RPMI8226 (cell line): Measurements from ENCODE around the gene CXCL13.
"Not testable (repeated sequence)": the region's sequence is repeated elsewhere in the genome, so short reads cannot be mapped to it uniquely, and the experiment has no call there.

Source experiments
- DNase-seq: peaks from one replicate; pipeline ENCODE4 v3.0.0-alpha.2; 2015

Gene CXCL13, protein sequence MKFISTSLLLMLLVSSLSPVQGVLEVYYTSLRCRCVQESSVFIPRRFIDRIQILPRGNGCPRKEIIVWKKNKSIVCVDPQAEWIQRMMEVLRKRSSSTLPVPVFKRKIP

GRCh38 chr4:77605210-77605902 lies at the start of gene CXCL13:
CXCL13 (plus strand) TSS chr4:77605820; CDS start chr4:77605866, 46 bp downstream.
- no peak for DNase-seq

- no peak for DNase-seq
These were observed 45.5 kb upstream of the CXCL13 start for GRCh38 chr4:77560170-77560569.

DNA sequence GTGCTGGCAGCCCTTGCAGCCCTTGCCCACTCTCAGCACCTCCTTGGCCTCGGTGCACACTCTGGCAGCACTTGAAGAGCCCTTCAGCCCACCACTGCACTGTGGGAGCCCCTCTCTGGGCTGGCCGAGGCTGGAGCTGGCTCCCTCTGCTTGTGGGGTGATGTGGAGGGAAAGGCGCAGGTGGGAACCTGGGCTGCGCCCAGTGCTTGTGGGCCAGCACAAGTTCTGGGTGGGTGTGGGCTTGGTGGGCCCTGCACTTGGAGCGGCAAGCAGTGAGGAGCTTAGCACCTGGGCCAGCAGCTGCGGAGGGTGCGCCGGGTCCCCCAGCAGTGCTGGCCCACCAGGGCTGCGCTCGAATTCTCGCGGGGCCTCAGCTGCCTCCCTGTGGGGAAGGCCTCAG lies 43.9 kb upstream of the CXCL13 start:
- DNase-seq, result not testable (repeated sequence)

DNA sequence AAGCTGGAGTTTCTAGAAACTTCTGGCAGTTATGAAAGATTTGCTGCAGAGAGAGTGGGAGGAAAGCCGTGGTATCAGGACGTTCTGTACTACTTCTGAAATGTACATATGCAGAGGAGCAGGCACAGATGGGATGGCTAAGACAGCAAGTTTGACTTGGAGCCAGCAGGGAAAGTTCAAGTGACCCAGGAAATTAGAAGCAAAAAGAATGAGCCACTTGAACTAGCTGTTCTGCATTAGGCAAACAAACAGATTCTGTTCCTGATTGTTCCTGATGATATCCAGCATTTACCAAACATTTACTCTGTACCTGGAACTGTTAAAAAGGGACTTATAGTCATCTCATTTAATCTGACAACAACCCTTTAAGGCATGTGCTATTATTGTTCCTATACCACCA lies 41.4 kb upstream of the CXCL13 start:
- DNase-seq, result no peak

- DNase-seq, result no peak
These were observed 39.5 kb upstream of the CXCL13 start for GRCh38 chr4:77566148-77566547.

- no peak for DNase-seq
These were observed 38.1 kb upstream of the CXCL13 start for GRCh38 chr4:77567549-77567948.

DNA sequence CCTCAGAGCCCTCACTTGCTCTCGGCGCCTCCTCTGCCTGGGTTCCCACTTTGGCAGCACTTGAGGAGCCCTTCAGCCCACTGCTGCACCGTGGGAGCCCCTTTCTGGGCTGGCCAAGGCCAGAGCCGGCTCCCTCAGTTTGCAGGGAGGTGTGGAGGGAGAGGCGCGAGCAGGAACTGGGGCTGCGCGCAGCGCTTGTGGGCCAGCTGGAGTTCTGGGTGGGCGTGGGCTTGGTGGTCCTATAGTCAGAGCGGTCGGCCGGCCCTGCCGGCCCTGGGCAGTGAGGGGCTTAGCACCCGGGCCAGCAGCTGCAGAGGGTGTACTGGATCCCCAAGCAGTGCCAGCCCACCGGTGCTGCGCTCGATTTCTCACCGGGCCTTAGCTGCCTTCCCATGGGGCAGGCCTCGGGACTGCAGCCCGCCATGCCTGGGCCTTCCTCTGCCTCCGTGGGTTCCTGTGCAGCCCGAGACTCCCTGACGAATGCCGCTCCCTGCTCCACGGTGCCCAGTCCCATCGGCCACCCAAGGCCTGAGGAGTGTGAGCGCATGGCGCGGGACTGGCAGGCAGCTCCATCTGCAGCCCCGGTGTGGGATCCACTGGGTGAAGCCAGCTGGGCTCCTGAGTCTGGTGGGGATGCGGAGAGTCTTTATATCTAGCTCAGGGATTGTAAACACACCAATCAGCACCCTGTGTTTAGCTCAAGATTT lies 35.0 kb upstream of the CXCL13 start:
- DNase-seq, result not testable (repeated sequence)

DNA sequence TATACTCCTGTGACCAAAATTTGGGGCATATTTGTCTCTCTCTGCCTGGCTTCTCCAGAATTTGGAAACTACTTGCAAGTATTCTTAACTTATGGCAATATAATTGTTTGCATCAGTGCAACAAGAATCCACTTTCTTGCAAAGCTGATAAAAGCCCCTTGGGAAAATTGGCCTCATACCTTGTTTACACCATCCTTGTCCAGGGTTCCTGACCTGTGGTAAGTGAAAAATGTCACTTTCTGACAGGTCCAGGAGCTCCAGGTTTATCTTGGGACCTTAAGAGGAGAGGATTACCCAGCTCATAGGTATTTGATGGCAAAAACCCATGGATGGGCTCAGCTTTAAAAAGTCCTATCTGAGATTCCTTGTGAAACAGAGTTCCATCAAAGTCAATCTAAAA lies 29.3 kb upstream of the CXCL13 start:
- no peak for DNase-seq

- DNase-seq, result no peak
These were observed 27.5 kb upstream of the CXCL13 start for GRCh38 chr4:77578145-77578544.

DNA sequence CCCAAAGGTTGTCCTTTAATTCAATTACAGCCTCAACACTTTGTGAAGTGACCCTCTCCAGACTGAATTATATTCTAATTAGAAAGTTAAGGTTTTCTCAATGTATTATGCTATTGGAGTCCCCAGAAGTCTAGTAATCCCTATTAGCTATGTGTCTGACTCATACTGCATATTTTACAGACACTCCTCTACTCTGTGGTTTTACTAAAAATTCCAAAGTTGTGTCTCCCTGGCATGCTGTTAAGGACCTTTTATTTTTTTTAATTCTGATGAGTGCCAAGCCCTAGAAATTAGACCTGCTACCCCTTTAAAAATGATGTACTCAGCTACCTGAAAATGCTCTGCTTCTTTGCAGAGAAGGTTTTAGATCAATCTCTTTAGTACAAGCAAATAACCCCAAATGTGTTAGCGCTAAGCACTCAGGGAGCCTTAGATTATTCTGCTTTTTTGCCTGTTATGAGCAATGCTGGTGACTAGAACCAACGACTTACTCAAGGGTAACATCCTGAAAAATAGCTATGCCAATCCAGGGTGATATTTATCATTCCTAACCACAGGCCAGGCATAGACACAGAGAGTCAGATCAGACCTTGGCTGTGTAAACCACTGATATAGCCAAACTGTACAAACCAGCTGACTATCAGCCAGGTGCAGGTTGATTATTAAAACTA lies 26.1 kb upstream of the CXCL13 start:
- no peak for DNase-seq

DNA sequence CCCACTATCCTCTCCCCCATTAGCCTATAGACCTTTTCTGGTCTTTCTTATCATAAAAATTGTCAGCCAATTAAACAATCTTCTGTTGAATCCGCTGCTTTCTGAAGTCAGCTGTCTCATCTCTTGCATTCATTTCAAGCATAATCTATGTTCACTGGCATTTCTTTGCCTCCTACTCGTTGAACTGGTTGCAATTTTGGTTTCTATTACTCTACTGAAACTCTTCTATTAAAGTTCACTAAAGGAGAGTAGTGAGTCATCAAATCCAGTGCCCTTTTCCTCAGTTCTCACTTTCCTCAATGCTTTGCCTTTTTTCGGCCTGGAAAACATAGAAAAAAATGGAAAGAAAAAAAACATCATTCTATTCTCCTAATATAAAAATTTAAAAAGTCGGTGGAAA lies 23.9 kb upstream of the CXCL13 start:
- no peak for DNase-seq

DNA sequence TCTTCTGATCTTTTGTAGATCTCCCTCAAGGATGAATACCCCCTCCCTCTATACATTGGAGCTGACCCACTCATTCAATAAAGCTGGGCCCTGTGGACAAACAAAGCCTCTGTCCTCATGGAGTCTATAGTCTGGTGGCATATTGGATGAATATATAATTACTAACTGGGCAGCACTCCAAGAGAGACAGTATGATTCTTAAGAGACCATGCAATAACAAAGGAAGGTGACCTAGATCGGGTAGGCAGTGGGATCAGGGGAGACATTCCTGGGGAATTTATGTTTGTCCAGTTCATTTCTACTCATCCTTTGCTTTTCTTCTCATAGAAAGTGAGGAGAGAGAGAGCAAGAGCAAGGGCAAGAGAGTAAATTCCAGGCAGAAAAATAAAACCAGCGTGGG lies 23.5 kb upstream of the CXCL13 start:
- DNase-seq, result no peak

- DNase-seq, result no peak
These were observed 22.9 kb upstream of the CXCL13 start for GRCh38 chr4:77582711-77583110.

DNA sequence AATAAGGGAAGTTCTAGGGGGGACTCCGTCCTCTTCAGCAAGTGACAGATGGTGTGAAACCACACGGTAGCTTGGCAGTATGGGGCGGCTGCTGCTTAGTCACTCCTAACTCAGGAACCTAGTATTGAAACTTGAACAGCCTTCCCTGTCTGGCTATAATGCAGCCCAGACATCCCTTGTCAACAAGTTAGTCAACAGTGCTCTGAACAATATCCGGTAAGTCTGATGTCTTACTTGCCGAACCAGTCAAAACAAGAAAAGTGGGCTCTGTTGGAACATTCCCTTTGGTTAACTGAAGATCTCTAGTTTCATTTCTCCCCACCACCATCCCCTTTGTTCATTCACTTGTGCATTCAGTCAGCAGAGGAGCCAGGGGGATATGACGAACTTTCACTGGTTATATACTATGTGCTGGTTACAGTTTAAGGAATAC lies 18.7 kb upstream of the CXCL13 start:
- DNase-seq, result peak; percentile 5

GRCh38 chr4:77590482-77590881 lies 15.1 kb upstream of the CXCL13 start:
- no peak for DNase-seq

DNA sequence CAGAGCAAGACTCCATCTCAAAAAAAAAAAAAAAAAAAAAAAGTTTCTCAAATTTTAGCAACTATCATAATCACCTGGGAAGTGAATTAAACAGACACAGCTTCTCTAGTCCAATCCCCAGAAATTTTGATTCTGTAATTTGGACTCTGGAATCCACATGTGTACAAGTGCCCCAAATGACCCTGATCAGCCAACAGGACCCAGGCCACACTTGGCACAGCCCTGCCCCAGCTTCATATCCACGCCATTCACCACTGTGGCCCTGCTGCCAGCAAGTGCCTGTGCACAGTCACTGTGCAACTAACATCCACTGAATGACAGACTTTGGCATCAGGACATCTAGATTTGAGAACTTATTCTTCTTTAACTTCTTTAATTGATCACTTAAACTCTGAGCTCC lies 14.1 kb upstream of the CXCL13 start:
- DNase-seq, result no peak

DNA sequence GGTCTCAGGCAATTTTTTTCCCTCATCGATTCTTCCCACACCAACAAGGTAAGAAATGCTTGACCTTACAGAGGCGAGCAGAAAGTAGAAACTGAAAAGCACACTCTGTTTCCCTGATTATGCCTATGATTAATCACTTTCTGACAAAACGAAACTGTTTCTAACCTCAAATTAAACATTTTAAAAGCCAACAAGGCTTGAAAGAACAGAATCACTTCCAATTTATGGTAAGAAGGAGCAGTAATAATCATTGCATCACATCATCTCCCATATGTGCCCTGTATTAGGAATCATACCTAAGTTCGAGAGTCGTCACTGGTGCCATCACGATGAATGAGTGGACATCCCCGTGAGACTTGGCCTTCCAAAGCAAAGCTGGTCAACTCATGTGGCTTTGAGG lies 12.5 kb upstream of the CXCL13 start:
- DNase-seq, result no peak

DNA sequence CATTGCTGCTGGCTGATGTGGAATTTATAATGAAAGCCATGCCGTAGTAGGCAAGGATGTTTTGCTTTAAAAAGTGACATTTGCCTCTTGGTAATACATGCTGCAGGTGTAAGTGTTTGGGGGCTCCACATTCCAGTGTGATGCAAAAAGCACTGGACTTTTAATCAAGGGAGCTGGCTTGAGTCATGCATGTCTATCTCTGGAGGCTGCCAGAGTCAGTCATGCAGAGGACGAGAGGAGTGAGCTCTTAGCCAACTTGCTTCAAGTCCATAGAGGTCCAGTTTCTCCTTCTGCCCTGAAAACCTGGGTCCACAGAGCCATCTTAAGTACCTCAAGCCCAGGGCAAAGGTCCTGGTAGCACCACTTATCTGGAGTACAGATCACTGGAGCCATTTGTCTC lies 11.6 kb upstream of the CXCL13 start:
- no peak for DNase-seq

DNA sequence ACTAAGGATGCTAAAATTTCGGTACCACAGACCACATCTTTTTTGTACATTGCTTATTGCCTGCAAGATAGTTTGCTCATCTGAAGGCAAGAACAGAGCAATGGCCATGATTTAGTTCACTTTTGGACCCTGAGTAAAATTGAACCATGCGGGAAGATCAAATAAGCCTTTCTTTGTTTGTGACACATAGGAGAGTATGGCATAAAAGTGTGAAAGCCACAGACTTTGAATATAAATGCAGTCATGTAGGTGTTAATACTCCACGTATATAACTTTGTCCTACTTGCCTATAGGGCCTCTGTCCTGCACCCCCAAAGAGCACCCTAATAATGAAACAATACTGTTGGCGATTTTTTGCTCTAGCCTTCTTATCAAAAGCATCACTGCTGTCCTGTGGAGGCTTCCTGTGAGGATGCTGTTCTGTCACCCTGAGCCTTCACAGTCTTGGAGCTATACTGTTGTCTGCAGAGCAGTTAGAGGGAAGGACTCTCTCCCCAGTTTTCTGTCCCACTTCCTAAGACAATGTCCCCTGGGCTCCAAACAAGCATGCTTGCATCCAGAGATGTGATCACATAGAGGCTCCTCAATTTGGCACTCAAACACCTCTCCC lies 10.2 kb upstream of the CXCL13 start:
- DNase-seq, result no peak

- peak; percentile 10 for DNase-seq
These were observed 6.2 kb upstream of the CXCL13 start for GRCh38 chr4:77599378-77599777.

GRCh38 chr4:77600521-77601451 lies 4.8 kb upstream of the CXCL13 start:
- DNase-seq, result peak; percentile 26

- DNase-seq, result no peak
These were observed 3.9 kb upstream of the CXCL13 start for GRCh38 chr4:77601614-77602187.
